LNCaP clone FGC (cell line): ENCODE results near the gene MTX1.
"Not testable (repeated sequence)": the region's sequence is repeated elsewhere in the genome, so short reads cannot be mapped to it uniquely, and the experiment has no call there.

Experiments used
- DNase-seq: peaks from one replicate; pipeline ENCODE4 v3.0.0-alpha.2; 2011; ENCODE audit warnings: low read depth
- H3K4me3 ChIP-seq: 2 replicates; pipeline ENCODE4 v1.5.1; 2011; ENCODE audit warnings: mild to moderate bottlenecking, low read depth, low read length, control low read depth
- TF ChIP-seq, protein P1 (sequence below): IDR thresholded peaks from 2 replicates; pipeline ENCODE4 v1.5.1; 2012; ENCODE audit warnings: mild to moderate bottlenecking; ENCODE audit not compliant: control insufficient read depth, insufficient read depth; ENCODE audit errors: extremely low read depth

The MTX1 gene

DNA sequence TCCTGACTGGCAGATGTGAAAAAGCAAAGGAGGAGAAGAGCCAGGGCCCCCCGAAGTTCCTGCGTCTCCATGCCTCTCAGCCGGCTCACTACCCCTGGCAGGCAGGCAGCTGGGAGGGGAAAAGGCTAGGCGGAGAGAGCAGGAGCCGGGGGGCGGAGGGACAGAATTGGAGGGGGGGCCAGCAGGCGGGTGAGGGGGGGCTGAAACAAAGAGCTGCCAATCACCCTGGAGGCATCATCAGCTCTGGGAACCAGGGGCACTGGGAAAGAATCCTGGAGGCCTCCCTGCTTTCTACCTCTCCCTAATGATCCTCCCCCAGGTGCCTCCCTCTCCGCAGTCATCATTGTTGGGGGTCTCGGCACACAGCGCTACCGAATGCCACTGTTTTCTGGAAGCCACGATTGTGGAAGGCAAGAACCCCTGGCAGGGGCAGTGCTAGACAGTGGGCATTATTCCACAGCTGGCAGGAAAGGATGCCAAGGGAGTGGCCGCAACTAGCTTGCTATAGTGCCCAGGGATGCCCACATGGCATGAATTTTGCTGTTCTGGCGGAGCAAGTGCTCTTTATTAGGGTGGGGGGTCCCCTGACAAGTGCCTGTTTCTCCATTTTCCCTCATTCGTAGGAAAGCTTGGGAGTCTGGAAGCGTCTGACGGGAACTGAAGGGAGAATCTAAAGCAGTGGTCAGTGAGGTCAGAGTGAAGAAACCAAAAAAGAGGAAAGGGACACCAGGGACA lies 522 bp upstream of the MTX1 start, which contains the start of gene THBS3:
Gene THBS3, minus strand, starts transcription at position 92 of the 735 bp plus-strand sequence. Its CDS starts 21 bp downstream, at position 71.
- H3K4me3 ChIP-seq, result peak within 1 kb of the TSS; percentile 94
- no peak for DNase-seq
- TF ChIP-seq, protein P1, sequence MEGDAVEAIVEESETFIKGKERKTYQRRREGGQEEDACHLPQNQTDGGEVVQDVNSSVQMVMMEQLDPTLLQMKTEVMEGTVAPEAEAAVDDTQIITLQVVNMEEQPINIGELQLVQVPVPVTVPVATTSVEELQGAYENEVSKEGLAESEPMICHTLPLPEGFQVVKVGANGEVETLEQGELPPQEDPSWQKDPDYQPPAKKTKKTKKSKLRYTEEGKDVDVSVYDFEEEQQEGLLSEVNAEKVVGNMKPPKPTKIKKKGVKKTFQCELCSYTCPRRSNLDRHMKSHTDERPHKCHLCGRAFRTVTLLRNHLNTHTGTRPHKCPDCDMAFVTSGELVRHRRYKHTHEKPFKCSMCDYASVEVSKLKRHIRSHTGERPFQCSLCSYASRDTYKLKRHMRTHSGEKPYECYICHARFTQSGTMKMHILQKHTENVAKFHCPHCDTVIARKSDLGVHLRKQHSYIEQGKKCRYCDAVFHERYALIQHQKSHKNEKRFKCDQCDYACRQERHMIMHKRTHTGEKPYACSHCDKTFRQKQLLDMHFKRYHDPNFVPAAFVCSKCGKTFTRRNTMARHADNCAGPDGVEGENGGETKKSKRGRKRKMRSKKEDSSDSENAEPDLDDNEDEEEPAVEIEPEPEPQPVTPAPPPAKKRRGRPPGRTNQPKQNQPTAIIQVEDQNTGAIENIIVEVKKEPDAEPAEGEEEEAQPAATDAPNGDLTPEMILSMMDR, result no peak

DNA sequence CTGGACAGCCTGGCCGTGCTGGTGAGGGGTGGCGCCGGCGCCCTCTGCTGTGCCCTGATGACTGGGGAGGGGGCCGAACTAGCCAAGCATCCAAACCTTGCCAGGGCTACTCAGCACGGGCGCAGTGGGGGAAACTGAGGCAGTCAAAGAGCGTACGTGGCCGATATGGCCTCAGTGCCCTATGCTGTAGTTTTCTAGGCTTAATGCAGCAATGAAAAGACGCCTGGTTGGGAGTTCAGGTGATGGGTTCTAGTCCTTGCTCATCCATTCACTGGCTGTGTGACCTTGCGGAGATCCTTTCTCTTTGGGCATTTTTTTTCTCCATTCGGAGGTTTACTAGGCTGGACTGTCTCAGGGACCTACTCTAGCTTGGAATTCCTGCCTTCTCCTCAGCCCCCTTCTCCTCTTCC lies 822 bp downstream of the MTX1 start:
- H3K4me3 ChIP-seq, result peak overlapping the region; percentile 94
- DNase-seq, result no peak
- TF ChIP-seq, protein P1, result no peak

DNA sequence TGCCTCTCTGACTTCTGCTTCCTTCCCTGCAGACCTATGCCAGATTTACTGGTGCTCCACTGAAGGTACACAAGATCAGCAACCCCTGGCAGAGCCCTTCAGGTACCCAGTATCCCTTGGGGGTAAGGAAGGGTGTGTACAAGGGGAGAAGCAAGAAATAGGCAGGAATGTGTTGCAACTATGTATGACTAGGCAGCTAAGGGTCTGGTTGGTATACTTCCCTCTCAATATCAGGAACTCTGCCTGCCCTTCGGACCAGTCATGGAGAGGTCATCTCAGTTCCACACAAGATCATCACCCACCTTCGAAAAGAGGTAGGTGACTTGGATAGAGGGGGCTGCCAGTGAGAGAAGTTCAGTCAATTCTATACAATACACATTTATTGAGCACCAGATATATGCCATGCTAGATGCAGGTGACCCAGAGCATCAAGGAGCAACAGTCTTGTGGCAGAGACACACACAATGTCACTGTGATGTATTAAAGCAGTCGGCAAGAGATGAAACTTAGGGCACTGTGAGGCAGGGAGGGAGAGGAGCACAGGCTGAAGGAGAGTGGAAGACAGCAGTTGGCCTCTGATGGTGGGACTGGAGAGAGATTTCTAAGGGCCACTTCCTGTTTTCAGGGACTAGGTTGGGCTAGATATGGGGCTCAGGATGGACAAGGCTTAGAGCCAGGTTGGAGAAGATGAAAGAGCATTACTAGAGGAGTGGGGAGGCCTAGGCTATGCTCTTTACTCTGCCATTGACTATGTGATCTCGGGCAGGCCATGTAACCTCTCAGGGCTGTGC lies 2.0 kb downstream of the MTX1 start:
- no peak for DNase-seq
- H3K4me3 ChIP-seq, result peak overlapping the region; percentile 94
- TF ChIP-seq, protein P1, result no peak

DNA sequence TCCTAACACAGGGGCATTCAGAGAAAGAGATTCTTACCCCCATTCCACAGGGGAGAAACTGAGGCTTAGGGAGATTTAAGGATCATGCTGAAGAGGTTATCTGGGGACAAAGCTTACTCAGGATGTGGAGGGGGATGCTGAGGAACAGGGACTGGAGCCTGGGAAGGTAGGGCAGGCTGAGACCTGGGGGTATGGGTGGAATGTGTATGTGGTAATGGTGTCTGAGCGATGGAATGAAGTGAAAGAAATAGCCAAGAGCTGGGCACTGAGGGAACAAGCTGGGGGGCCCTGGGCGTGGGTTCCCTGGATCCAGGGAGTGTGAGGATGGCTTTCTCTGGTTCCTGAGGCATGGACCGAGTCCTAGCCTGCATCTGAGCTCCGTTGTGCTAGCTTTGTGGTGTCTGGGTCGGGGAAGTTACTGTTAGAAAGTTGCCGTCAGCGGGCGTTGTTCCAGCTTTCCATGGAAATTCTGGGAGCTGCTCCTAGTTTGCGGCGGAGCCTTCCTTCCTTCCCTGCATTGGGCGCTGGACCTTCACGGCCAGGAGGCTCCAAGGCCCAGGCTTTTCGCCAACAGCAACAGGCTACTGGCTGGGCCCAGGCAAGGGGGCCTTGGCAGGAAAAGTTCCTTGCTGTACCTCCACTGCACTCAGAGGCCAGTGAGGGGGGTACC lies 3.0 kb downstream of the MTX1 start:
- H3K4me3 ChIP-seq, DNase-seq: not testable (repeated sequence)

DNA sequence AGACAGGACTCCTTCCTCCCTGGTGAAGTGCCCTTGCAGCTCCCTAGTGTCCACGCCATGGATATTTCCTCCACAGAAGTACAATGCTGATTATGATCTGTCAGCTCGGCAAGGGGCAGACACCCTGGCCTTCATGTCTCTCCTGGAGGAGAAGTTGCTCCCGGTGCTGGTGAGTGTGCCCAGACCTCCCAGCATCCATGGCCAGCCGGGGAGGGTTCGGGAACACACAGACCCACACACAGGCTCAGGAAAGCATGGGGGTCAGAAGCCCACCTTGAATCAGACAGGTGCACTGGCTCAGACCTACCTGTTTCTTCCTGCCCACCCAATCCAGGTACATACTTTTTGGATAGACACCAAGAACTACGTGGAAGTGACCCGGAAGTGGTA lies 3.6 kb downstream of the MTX1 start:
- H3K4me3 ChIP-seq, result peak overlapping the region; percentile 43
- not testable (repeated sequence) for DNase-seq

DNA sequence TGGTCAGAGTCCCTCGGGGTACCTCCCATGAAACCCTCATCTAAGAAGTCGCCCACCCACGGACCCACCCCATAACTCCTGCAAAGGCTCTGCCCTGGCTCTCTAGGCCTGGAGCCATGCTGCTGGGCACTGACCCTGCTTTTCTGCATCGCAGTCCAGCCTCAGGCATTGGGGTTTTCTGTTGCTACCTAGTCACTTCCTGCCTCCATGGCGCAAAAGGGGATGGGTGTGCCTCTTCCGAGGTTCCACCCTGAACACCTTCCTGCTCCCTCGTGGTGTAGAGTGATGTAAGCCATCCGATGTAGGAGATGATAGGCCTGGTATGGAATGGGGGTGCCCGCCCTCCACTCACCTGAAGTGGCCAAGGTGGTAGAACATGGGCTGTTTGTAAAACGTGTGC lies 6.2 kb downstream of the MTX1 start:
- not testable (repeated sequence) for DNase-seq, H3K4me3 ChIP-seq

DNA sequence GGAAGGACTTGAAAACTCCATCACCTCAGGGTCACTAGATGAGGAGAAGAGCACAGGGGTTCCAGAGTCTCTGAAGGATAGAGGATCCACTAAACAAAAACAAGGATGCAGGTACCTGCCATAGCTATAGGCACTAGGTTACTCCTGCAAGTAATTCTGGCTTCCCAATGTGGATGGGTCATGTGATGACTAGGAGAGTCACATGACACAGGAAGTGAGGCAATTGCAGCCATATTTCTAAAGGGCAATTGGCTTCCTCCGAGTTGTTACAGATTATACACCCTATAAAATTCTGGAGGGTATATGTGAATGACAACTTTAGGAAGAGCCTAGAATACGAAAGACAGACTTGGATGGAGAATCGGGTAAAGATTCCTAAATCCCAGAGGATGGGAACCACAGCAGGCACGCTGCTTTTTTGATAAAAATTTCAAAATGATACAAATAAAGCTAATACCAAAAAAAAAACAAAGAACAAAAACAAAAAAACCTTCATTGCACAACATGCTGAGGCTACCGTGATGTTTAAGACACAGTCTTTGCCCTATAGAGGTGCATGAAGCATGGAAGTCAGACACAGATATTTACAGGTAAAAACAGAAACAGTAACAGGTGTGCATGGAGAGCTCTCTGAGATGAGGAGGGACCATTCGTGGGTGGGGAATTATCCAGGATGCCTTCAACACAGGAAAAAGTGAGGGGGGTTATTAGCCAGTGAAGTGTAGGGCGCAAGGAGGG lies 10.5 kb downstream of the MTX1 start:
- TF ChIP-seq, protein P1, result no peak
- H3K4me3 ChIP-seq, result peak overlapping the region; percentile 43
- peak; percentile 79 for DNase-seq

DNA sequence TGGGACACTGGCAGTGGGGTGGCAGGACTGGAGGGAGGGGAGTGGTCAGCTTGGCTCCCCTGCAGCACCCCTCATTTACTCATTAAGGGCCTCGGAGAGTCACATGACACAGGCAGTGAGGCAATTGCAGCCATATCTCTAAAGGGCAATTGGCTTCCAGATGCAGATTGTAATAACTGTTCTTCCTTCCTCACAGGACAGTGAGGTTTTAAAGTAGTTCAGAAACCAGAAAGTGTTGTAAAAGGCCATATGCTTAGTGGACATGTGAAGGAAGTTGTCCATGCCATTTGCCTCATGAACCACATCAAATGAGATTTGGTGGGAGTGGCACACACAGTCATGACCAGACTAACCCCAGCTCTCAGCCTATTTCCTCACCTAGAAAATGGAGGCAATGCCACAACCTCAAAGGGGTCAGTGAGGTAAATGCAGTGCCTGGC lies 11.1 kb downstream of the MTX1 start:
- DNase-seq, result no peak
- TF ChIP-seq, protein P1, result no peak

DNA sequence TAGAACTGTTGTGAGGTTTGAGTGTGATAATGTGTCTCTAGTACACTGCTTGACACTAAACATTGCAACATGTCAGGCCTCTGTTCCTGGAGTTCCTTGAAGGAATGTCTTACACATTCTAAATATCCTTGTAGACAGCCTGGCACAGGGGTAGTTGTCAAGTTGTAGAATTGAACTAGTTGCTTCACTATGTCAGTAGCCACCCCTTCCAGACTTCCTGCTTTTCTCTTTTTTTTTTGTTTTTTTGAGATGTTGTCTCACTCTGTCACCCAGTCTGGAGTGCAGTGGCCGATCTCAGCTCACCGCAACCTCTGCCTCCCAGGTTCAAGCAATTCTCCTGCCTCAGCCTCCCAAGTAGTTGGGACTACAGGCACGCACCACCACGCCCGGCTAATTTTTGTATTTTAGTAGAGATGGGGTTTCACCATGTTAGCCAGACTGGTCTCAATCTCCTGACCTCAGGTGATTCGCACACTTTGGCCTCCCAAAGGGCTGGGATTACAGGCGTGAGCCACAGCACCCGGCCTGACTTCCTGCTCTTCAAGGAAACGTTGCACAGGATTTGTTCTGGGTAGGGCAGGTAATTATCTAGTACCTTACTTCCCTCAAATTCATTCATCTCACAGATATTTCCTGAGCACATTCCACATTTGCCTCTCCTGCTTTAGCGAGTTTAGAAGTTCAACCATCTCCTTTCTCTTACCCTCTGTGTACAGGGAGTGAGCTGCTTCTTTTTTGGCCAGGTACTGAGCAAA lies 11.9 kb downstream of the MTX1 start:
- not testable (repeated sequence) for DNase-seq, H3K4me3 ChIP-seq

More for the DNA sequence above, 11.1 kb downstream of the MTX1 start:
- peak overlapping the region; percentile 43; the same call in 1 of the 2 replicates for H3K4me3 ChIP-seq
